HCT116 (cell line): ENCODE results near the gene COL9A3. TPM values are rescaled to one million over a fixed set of nuclear protein-coding genes. Genes with fewer than 3 reads are reported as not detected.

Experiments used
- ATAC-seq: fragments of 200-7000 bp; cut with Tn5 transposase; 2 replicates; pipeline ENCODE4 v1.9.1; 2020; ENCODE audit warnings: mild to moderate bottlenecking, moderate library complexity
- BruUV-seq: library from RNA; stranded (reverse); fragments of 400-500 nt; replicated peaks from 2 replicates; lab custom pipeline; 2021; lab: Mats Ljungman, UMichigan
- CTCF ChIA-PET: fragments of 300-600 bp; sonication (Branson Sonifier 250); formaldehyde crosslinking; loops from one replicate; lab custom pipeline; 2021; ENCODE audit warnings: antibody characterized with exemption; lab: Charles Lee
- POLR2A ChIA-PET: fragments of 300-600, 350-600 bp; sonication (Branson Sonifier 250); formaldehyde crosslinking; loops from one replicate; lab custom pipeline; 2021; ENCODE audit warnings: antibody characterized with exemption; lab: Charles Lee
- RAD21 ChIA-PET, 2 experiments: fragments of 300-600 bp; sonication (Branson Sonifier 250); formaldehyde crosslinking; loops; one replicate each; lab custom pipeline; 2023; ENCODE audit warnings: low total read pairs in 2 of 2; ENCODE audit not compliant: uncharacterized antibody in 2 of 2, unreplicated experiment in 2 of 2, low non-redundant PET in 1 of 2; lab: Charles Lee
- DNase-seq: peaks from one replicate; pipeline ENCODE4 v3.0.0-alpha.2; 2010; ENCODE audit warnings: low read depth, low spot score
- H2AFZ ChIP-seq: fragments of 200-600 bp; shearing (Covaris generic), sonication (generic); 2 replicates; pipeline ENCODE4 v1.6.1; 2017; ENCODE audit warnings: low read depth, mixed run types, mixed read lengths, antibody characterized with exemption, low read length; ENCODE audit not compliant: poor library complexity, severe bottlenecking
- H3K27ac ChIP-seq: 2 replicates; pipeline ENCODE4 v1.5.1; 2012; ENCODE audit warnings: low read depth, low read length
- H3K27me3 ChIP-seq: fragments of 200-600 bp; sonication (generic); 2 replicates; pipeline ENCODE4 v1.6.1; 2016; ENCODE audit warnings: mixed run types, low read length, mixed read lengths; ENCODE audit not compliant: insufficient read depth
- H3K36me3 ChIP-seq, 2 experiments: fragments of 200-500 bp in 1 of 2; fragments of 200-600 bp in 1 of 2; sonication (Bioruptor generic) in 1 of 2; sonication (generic) in 1 of 2; 2 replicates each; pipeline versions ENCODE4 v1.5.1 to v1.6.1; 2014 to 2016; ENCODE audit warnings: low read length in 2 of 2, inconsistent platforms in 1 of 2, mixed read lengths in 1 of 2, mixed run types in 1 of 2; ENCODE audit not compliant: insufficient read depth in 2 of 2, control insufficient read depth in 1 of 2
- H3K4me1 ChIP-seq, 2 experiments: fragments of 200-600 bp in 1 of 2; sonication (generic) in 1 of 2; 2 replicates each; pipeline versions ENCODE4 v1.5.1 to v1.6.1; 2012 to 2017; ENCODE audit warnings: low read length in 2 of 2, inconsistent platforms in 1 of 2, mild to moderate bottlenecking in 1 of 2, mixed read lengths in 1 of 2, mixed run types in 1 of 2, moderate library complexity in 1 of 2; ENCODE audit not compliant: insufficient read depth in 2 of 2, control insufficient read depth in 1 of 2
- H3K4me2 ChIP-seq: fragments of 200-600 bp; sonication (generic); 2 replicates; pipeline ENCODE4 v1.6.1; 2017; ENCODE audit warnings: mixed run types, low read length, mixed read lengths
- H3K4me3 ChIP-seq, 2 experiments: fragments of 200-600 bp in 1 of 2; sonication (generic) in 1 of 2; replicated peaks in 1 of 2; 2 replicates each; pipeline ENCODE4 v1.5.1; 2011 to 2016; ENCODE audit warnings: low read length in 2 of 2, control low read depth in 1 of 2, low read depth in 1 of 2, mild to moderate bottlenecking in 1 of 2, mixed read lengths in 1 of 2, mixed run types in 1 of 2
- H3K79me2 ChIP-seq: fragments of 200-600 bp; sonication (generic); 2 replicates; pipeline ENCODE4 v1.6.1; 2017; ENCODE audit warnings: mild to moderate bottlenecking, mixed run types, low read length, moderate library complexity, mixed read lengths; ENCODE audit not compliant: insufficient read depth
- H3K9ac ChIP-seq: fragments of 200-600 bp; sonication (generic); 2 replicates; pipeline ENCODE4 v1.6.1; 2016; ENCODE audit warnings: low read length, mixed read lengths
- H3K9me2 ChIP-seq: fragments of 200-600 bp; sonication (generic), shearing (Covaris generic); 2 replicates; pipeline ENCODE4 v1.6.1; 2017; ENCODE audit warnings: mixed run types, mild to moderate bottlenecking, moderate library complexity; ENCODE audit not compliant: insufficient read depth
- H3K9me3 ChIP-seq, 2 experiments: fragments of 200-500 bp in 1 of 2; fragments of 200-600 bp in 1 of 2; sonication (Bioruptor generic) in 1 of 2; sonication (generic) in 1 of 2; 2 replicates each; pipeline ENCODE4 v1.6.1; 2014 to 2017; ENCODE audit warnings: low read length in 2 of 2, mixed read lengths in 2 of 2, inconsistent platforms in 1 of 2, low read depth in 1 of 2, mild to moderate bottlenecking in 1 of 2, mixed run types in 1 of 2, moderate library complexity in 1 of 2; ENCODE audit not compliant: control insufficient read depth in 1 of 2, insufficient read depth in 1 of 2
- H4K20me1 ChIP-seq: fragments of 200-600 bp; sonication (generic), shearing (Covaris generic); 2 replicates; pipeline ENCODE4 v1.6.1; 2017; ENCODE audit warnings: mixed run types, mild to moderate bottlenecking, moderate library complexity; ENCODE audit not compliant: insufficient read depth
- ATF3 ChIP-seq: IDR thresholded peaks from 2 replicates; pipeline ENCODE4 v1.6.1; 2012
- CBX3 ChIP-seq: IDR thresholded peaks from 2 replicates; pipeline ENCODE4 v1.6.1; 2012; ENCODE audit warnings: low read depth
- EGR1 ChIP-seq: IDR thresholded peaks from 2 replicates; pipeline ENCODE4 v1.6.1; 2012; ENCODE audit warnings: low read depth
- ELF1 ChIP-seq: IDR thresholded peaks from 2 replicates; pipeline ENCODE4 v1.6.1; 2012; ENCODE audit warnings: low read depth, borderline replicate concordance
- EZH2 ChIP-seq: fragments of 200-600 bp; sonication (generic); IDR thresholded peaks from 2 replicates; pipeline ENCODE4 v1.6.1; 2017; ENCODE audit warnings: antibody characterized with exemption, mixed run types
- EZH2phosphoT487 ChIP-seq: fragments of 200-600 bp; IDR thresholded peaks from 2 replicates; pipeline ENCODE4 v1.6.1; 2018; ENCODE audit warnings: antibody characterized with exemption, borderline replicate concordance
- FOSL1 ChIP-seq: IDR thresholded peaks from 2 replicates; pipeline ENCODE4 v1.6.1; 2012; ENCODE audit warnings: low read depth
- MAX ChIP-seq: IDR thresholded peaks from 2 replicates; pipeline ENCODE4 v1.6.1; 2012
- POLR2A ChIP-seq: IDR thresholded peaks from 2 replicates; pipeline ENCODE4 v1.7.0; 2011; ENCODE audit warnings: borderline replicate concordance; ENCODE audit not compliant: insufficient read depth, insufficient read length; ENCODE audit errors: extremely low read depth
- RAD21 ChIP-seq: IDR thresholded peaks from 2 replicates; pipeline ENCODE4 v1.6.1; 2012; ENCODE audit warnings: low read depth, mild to moderate bottlenecking
- REST ChIP-seq: IDR thresholded peaks from 2 replicates; pipeline ENCODE4 v1.6.1; 2012; ENCODE audit warnings: low read depth
- SIN3A ChIP-seq: IDR thresholded peaks from 2 replicates; pipeline ENCODE4 v1.6.1; 2012; ENCODE audit warnings: low read depth
- SP1 ChIP-seq: IDR thresholded peaks from 2 replicates; pipeline ENCODE4 v1.6.1; 2012; ENCODE audit warnings: low read depth
- SRF ChIP-seq: IDR thresholded peaks from 2 replicates; pipeline ENCODE4 v1.6.1; 2012; ENCODE audit warnings: low read depth
- TCF7L2 ChIP-seq: IDR thresholded peaks from 2 replicates; pipeline ENCODE4 v1.7.0; 2011; ENCODE audit warnings: borderline replicate concordance, inconsistent platforms; ENCODE audit not compliant: insufficient read depth, insufficient read length; ENCODE audit errors: extremely low read depth
- ZBTB33 ChIP-seq: IDR thresholded peaks from 2 replicates; pipeline ENCODE4 v1.6.1; 2011; ENCODE audit warnings: mild to moderate bottlenecking, low read length, moderate library complexity; ENCODE audit not compliant: insufficient replicate concordance; ENCODE audit errors: extremely low read depth
- ZFX ChIP-seq: fragments of 450-650 bp; IDR thresholded peaks from 2 replicates; pipeline ENCODE4 v1.6.1; 2017
- ZNF274 ChIP-seq: fragments of 200-500 bp; sonication (Bioruptor generic); IDR thresholded peaks from 2 replicates; pipeline ENCODE4 v1.6.1; 2014; ENCODE audit warnings: mild to moderate bottlenecking, low read depth, low read length, inconsistent platforms
- intact Hi-C: fragments of 100-400 bp; cut with micrococcal nuclease; formaldehyde crosslinking; loops from 2 replicates; pipeline ENCODE4 v1.10.0; 2022
- total RNA-seq: library from RNA; stranded (reverse); gene quantifications from one replicate; pipeline ENCODE4 v1.2.1, GENCODE V29; 2021; ENCODE audit not compliant: unreplicated experiment

The COL9A3 gene
- total RNA-seq, 1 experiment from 2014 or later: 29.7 TPM

GRCh38 chr20:62832951-62833391 lies 16.1 kb downstream of the COL9A3 start (continued):
- TF ChIP-seq POLR2A (no peak), ATF3 (no peak), SIN3A (no peak), SP1 (no peak), RAD21 (no peak), EZH2 (no peak)

GRCh38 chr20:62834967-62835730 lies 18.3 kb downstream of the COL9A3 start:
- Histone ChIP-seq H2AFZ (no peak overlapping the region), H3K36me3 (no peaks in the 10 kb centered on the region), H3K4me3 (no peak overlapping the region), H4K20me1 (no peaks in the 10 kb centered on the region), H3K4me2 (no peak overlapping the region), H3K27me3 (no peaks in the 10 kb centered on the region), H3K79me2 (no peaks in the 10 kb centered on the region), H3K4me1 (peaks cover 15 to 21% of the 10 kb centered on the region in 2 experiments), H3K27ac (no peak overlapping the region), H3K9me2 (no peaks in the 10 kb centered on the region), H3K9ac (no peak overlapping the region), H3K9me3 (no peaks in the 10 kb centered on the region)
- ATAC-seq (no peak), DNase-seq (no peak)
- intact Hi-C loops: no loop called here
- POLR2A ChIA-PET: no interaction called here
- CTCF ChIA-PET: interaction anchor here (1.3 kb wide), 1 partner anchor 13 kb away, joined by 4 read pairs; no protein-coding TSS in a partner anchor
- RAD21 ChIA-PET: no interaction called here
- BruUV-seq: no TSS peak
- TF ChIP-seq CBX3: no peak
- TF ChIP-seq ZBTB33: no peak
- TF ChIP-seq FOSL1: no peak
- no peak for TF ChIP-seq ZFX
- TF ChIP-seq ATF3: no peak
- TF ChIP-seq ELF1: no peak
- no peak for TF ChIP-seq TCF7L2
- no peak for TF ChIP-seq EZH2phosphoT487
- TF ChIP-seq EGR1: no peak
- no peak for TF ChIP-seq REST
- TF ChIP-seq POLR2A: no peak
- TF ChIP-seq SIN3A: no peak
- TF ChIP-seq SP1: no peak
- no peak for TF ChIP-seq MAX
- no peak for TF ChIP-seq ZNF274
- no peak for TF ChIP-seq SRF
